Measurements from ENCODE around the gene BCLAF3.

Gene BCLAF3

DNA sequence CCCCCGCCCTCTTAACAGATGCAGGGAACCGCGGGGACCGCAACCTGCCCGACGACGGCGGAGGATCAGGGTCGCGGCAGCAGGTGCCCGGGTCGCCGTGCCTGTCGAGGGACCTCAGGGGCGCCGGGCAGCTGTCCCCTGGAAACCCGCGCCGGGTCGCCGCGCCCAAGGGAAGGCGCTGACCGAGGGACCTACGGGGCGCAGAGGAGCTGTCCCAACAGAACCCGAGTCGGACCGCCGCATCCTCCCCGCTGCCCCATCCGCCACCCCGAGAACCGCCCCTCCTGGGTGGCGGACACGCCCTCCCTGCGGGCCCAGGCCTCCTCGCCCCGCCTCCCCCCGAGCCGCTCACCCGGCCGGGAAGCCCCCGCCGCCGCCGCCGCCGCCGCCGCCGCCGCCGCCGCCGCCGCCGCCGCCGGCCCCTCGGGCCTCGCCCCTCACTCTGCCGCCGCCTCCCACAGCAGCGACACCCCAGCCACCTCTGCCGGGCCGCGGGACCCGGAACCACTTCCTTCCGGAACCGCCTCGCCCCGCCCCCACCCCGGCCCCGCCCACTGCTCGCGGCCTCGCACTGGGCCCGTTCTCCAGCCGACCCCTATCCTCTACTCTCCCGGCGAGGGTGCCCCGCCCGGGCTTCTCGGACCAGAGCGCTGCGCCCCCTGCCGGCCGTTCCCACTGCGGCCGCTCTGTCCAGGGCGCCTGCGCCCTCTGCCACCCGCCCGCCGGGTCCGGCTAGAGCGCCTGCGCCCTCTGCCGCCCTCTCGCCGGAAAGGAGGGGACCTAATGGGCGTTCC is at the start of gene BCLAF3:
Gene BCLAF3 (minus strand): TSS at position 506 of the 794 bp plus-strand sequence. CDS start 20,797 bp downstream, outside the sequence.
- peak; percentile 78 to 83 for DNase-seq (ENCODE audit: low read depth in 2 of 2)

- no peak for DNase-seq (ENCODE audit: low read depth in 2 of 2)
Observed at GRCh38 chrX:20038966-20039365, 48.1 kb upstream of the BCLAF3 start.

DNA sequence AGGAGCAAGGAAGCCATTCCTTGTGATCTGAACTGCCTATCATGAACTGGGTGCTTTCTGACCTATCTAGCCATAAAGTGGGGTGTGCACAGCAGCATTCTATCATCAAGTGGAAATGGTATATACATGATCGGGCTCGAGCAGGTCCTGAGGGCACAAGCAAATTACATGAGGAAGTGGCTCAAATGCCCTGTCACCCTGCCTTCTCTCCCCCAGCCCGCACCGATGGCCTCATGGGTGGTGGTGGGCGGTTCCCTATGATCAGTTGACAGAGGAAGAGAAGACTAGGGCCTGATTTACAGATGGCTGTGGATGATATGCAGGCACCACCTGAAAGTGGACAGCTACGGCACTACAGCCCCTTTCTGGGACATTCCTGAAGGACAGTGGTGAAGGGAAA is 46.3 kb upstream of the BCLAF3 start:
- DNase-seq (ENCODE audit: low read depth in 2 of 2): no peak

DNA sequence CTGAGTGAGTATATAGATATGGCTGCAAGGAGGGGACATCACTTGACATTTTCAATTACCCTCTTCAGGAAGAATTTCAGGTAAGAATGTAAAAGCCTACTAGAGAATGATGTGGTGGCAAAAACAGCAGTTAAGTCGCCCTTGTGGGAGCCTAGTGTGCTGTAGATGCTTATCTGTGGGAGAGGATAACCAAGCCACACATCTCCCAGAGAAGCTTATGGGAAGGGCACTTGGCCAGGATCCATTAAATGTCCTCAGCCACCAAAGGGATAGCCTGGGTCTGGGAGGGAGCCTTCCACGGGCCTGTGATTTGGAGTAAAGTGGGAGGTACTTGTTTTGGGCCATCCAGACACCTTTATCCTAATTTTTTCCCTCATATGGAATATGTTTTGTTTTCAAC is 41.3 kb upstream of the BCLAF3 start:
- no peak for DNase-seq (ENCODE audit: low read depth in 2 of 2)

- no peak for DNase-seq (ENCODE audit: low read depth in 2 of 2)
Observed at GRCh38 chrX:20029728-20030127, 38.9 kb upstream of the BCLAF3 start.

DNA sequence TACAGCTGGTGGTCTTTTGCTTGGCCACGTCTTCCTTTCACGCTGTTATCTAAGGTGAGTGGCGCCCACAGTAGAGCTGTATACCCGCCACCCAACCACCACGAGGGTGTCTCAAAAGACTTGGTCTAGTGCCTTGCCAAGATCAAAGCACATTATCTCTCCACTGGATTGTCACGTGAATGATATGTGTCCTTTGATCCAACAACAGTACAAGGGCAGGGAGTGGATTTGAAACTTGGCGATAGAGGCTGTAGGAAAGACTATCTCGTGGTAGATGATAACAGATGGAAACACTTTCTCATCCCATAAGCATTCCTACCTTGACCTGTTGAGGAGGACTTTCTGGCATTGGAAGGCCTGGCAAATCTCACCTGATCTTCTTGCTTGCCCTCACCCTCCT is 37.7 kb upstream of the BCLAF3 start:
- DNase-seq (ENCODE audit: low read depth in 2 of 2): no peak

DNA sequence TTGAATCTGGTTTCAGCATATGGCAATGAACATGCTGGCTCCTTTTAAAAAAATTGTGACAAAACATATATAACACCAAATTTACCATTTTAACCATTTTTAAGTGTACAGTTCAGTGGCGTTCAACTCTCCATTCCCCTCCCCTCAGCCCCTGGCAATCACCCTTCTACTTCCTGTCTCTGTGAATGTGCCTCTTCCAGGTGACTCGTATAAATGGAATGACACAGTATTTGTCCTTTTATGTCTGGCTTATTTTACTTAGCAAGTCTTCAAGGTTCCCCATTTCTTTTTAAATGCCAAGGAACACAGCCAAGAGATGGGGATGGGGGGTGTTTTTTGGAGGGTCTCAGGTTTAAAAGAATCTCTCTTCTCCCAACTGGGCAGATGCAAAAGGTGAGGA is 35.4 kb upstream of the BCLAF3 start:
- no peak for DNase-seq (ENCODE audit: low read depth in 2 of 2)

- no peak for DNase-seq (ENCODE audit: low read depth in 2 of 2)
Observed at GRCh38 chrX:20019672-20020365, 29.0 kb upstream of the BCLAF3 start.

DNA sequence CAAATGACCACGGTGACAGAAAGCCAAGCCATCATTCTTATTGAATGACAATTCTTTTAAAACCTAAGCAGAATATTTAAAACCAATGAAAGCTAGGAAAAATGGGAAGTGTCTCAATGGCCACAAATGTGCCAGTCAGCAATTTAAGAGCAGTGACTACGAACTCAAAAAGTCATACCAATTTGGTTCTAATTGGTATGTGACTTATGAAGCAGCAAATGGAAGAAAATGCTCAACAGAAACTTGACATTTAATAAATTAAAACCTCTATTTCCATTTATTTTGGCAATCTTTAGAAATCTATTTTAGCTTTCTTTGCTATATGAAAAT is 25.7 kb upstream of the BCLAF3 start:
- no peak for DNase-seq (ENCODE audit: low read depth in 2 of 2)

GRCh38 chrX:20015945-20016615 is 25.2 kb upstream of the BCLAF3 start:
- no peak for DNase-seq (ENCODE audit: low read depth in 2 of 2)

DNA sequence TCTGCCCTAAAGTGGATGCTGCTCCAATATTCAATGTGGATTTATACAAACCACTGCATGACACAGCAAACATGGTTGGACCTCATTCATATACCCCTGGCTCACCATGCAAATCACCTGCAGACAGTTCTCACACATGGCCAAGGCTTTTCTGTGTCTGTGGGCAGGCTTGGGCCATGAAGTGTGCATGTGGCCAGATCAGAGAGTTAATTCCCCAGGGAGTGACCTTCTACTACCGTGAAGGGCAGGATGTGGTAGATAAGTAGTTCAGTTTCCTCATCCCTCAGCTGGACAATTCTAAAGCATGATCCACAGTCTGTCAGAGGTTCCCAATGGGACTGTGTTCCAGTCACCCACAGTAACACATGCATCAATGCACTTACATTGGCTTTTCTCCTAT is 24.6 kb upstream of the BCLAF3 start:
- DNase-seq (ENCODE audit: low read depth in 2 of 2): no peak

- no peak for DNase-seq (ENCODE audit: low read depth in 2 of 2)
Observed at GRCh38 chrX:20011608-20012007, 20.7 kb upstream of the BCLAF3 start.

- no peak for DNase-seq (ENCODE audit: low read depth in 2 of 2)
Observed at GRCh38 chrX:20007962-20008622, 17.2 kb upstream of the BCLAF3 start.

- no peak for DNase-seq (ENCODE audit: low read depth in 2 of 2)
Observed at GRCh38 chrX:20005883-20006282, 15.0 kb upstream of the BCLAF3 start.

DNA sequence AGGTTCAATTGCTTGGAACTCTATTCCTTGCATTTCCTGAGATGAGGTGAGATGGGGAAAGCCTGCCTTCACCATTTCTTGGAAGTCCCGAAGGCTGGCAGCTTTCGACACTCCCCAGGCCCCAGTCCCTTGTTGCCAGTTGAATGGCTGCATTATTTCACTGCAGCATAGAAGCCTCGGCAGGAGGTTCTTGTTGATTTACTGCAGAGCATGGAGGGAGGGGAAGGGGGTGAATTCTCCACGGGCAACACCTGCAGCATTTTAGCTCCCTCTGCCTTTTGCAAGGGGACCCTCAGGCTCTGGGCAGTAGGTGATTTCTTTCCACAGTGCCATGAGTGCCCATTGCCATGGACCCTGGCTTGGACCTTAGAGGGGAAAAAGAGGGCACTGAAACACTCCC is 10.7 kb upstream of the BCLAF3 start:
- DNase-seq (ENCODE audit: low read depth in 2 of 2): no peak

DNA sequence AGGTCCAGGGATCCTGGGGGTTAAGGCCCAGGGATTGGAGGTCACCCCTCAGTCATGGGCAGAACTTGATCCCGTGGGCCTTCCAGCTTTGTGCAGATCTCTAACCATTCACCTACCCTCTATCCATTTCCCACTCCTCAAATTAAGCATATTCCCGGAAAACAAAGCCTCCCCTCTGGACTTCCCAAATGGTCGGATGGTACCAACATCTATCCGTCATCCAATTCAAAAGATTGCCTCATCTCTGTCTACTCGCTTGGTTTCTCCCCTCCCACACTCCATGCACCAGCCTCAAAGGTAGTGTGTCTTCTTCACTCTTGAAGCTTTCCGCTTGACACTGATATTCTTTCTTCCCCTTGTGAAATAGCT is 473 bp upstream of the BCLAF3 start:
- no peak for DNase-seq (ENCODE audit: low read depth in 2 of 2)

GRCh38 chrX:19990151-19990555 is 708 bp downstream of the BCLAF3 start:
- DNase-seq (ENCODE audit: low read depth in 2 of 2): no peak

- no peak for DNase-seq (ENCODE audit: low read depth in 2 of 2)
Observed at GRCh38 chrX:19987856-19988255, 3.0 kb downstream of the BCLAF3 start.

DNA sequence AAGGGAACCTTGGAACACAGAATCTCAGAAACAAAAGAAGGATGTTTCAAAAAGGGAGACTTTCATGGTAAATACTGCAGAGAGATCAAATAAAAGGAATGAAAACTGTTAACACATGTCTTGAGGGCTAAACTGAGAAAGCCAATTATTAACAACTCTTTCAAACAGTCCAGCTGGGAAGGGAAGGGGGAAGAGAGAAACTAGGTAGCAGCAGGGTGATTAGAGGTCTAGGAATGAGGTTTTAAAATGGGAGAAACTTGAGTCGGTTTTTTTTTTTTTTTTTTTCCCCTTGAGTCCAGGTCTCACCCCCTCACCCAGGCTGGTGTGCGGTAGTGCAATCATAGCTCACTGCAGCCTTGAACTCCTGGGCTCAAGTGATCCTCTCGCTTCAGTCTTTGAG is 4.3 kb downstream of the BCLAF3 start:
- no peak for DNase-seq (ENCODE audit: low read depth in 2 of 2)

GRCh38 chrX:19981947-19982346 is 8.9 kb downstream of the BCLAF3 start:
- DNase-seq (ENCODE audit: low read depth in 2 of 2): no peak

DNA sequence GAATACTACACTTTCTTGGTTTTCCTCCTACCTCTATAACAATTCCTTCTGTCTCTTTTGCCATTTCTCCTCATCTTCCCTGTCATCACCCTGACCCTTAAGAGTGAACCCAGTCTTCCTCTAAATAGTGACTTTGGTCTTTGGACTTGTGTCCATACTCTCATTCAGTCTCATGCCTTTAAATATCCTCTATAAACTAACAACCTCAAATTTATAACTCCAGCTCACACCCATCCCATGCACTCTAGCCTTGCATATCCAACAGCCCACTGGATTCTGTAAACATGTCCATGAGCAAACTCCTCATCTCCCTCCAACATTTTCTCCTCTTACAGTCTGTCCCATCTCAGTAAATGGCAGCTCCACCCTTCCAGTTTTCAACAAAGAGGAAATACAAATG is 15.0 kb downstream of the BCLAF3 start:
- DNase-seq (ENCODE audit: low read depth in 2 of 2): no peak

DNA sequence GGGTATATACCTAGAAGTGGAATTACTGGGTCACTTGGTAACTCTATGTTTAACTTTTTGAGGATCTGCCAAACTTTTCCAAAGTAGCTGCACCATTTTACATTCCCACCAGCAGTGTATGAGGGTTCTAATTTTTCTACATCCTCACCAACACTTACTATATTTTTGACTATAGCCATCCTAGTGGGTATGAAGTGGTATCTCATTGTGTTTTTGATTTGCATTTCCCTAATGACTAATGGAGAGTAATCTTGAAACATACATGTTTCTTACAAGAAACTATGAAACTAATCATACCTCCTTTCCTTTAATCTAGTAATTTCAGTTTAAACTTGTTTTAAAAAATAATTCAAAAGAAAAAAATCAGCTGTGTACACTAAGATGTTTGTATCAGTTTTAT is 17.9 kb downstream of the BCLAF3 start:
- DNase-seq (ENCODE audit: low read depth in 2 of 2): no peak

DNA sequence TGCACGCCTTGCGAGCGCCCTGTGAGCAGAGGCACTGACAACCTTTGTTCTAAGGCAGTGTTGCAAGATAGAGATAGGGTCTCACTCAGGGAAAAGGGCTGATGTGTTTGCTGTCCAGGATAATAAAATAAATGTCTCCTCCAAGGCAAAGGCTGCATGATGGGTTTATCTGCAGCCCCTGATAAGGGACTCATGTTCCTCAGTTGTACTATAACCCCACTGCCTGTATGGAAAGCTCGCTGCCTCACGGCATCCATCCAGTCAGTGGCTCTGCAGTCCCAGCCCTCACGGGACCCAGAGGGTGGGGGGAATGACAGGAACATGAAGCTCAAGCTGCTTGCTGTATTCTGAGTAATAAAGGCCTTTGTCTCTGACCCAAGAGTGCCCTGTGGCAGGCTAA is 22.6 kb downstream of the BCLAF3 start:
- no peak for DNase-seq (ENCODE audit: low read depth in 2 of 2)

Data from stimulated activated CD4-positive, alpha-beta T cell treated with anti-CD3 and anti-CD28 coated beads, Interleukin-1b, Interleukin-23, amount 100 ng/mL, for 4 hours (primary cell).